A549 (cell line): ENCODE data around the gene MYO1D.

ENCODE experiments used
- CTCF ChIP-seq: fragments of >200 bp; sonication (Bioruptor Twin); formaldehyde crosslinking; IDR thresholded peaks from 3 replicates; pipeline ENCODE4 v1.5.1; 2016
- EP300 ChIP-seq, 2 experiments: fragments of >200 bp; sonication (Bioruptor Twin); formaldehyde crosslinking; IDR thresholded peaks; 2 replicates in 1 of 2; 3 replicates in 1 of 2; pipeline ENCODE4 v1.6.1; 2016 to 2017
- HDAC2 ChIP-seq: fragments of 200-600 bp; sonication (generic); IDR thresholded peaks from 2 replicates; pipeline ENCODE4 v1.6.1; 2016
- KDM1A ChIP-seq: fragments of 200-600 bp; sonication (generic); IDR thresholded peaks from 2 replicates; pipeline ENCODE4 v1.6.1; 2016; ENCODE audit warnings: low read depth, mild to moderate bottlenecking
- MAX ChIP-seq: IDR thresholded peaks from 2 replicates; pipeline ENCODE4 v1.6.1; 2012
- PBX3 ChIP-seq: IDR thresholded peaks from 2 replicates; pipeline ENCODE4 v1.6.1; 2012
- RFX5 ChIP-seq: fragments of 450-650 bp; IDR thresholded peaks from 2 replicates; pipeline ENCODE4 v1.7.1; 2014; ENCODE audit warnings: antibody characterized with exemption, mild to moderate bottlenecking, moderate library complexity
- SMC3 ChIP-seq: fragments of >200 bp; sonication (Bioruptor Twin); formaldehyde crosslinking; IDR thresholded peaks from 3 replicates; pipeline ENCODE4 v1.6.1; 2018; ENCODE audit warnings: inconsistent platforms

- TF ChIP-seq CTCF (no peak), RFX5 (no peak), EP300 (IDR thresholded peaks at IDR 0.05) (no peak), PBX3 (no peak), SMC3 (no peak), HDAC2 (no peak), MAX (no peak), KDM1A (no peak)
These were observed 154.2 kb downstream of the MYO1D start for GRCh38 chr17:32722733-32723132.
